Measurements from ENCODE around the gene TAS2R7. TPM values are rescaled to one million over a fixed set of nuclear protein-coding genes. Genes with fewer than 3 reads are reported as not detected.
"Not testable (repeated sequence)": the region's sequence is repeated elsewhere in the genome, so short reads cannot be mapped to it uniquely, and the experiment has no call there.

Gene TAS2R7, protein sequence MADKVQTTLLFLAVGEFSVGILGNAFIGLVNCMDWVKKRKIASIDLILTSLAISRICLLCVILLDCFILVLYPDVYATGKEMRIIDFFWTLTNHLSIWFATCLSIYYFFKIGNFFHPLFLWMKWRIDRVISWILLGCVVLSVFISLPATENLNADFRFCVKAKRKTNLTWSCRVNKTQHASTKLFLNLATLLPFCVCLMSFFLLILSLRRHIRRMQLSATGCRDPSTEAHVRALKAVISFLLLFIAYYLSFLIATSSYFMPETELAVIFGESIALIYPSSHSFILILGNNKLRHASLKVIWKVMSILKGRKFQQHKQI
- total RNA-seq (2014; rRNA removed; shearing (Covaris generic)), result not detected in 2 replicates

DNA sequence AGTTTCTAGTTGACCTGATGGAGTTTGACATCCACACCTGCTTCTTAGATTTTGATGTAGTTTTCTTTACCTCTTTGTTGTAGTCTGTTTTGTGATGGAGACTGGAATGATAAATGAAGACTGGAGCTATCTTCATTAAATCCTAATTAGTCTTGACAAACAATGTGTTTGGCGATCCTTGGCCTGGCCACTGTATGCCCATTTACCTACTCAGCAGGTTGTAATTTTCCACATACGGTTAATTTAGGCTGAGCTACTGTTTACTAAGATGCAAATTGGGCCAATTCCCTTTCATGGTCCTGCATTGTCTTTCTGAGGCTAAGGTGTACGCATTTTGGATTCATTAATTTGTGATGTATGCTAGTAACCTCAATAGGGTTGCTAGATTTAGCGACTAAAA is at the start of gene TAS2R7:
TAS2R7 (minus strand) TSS at position 41 of the 400 bp plus-strand sequence. CDS start 57 bp downstream, outside the sequence.
- DNase-seq (ENCODE audit: low read depth), result no peak

DNA sequence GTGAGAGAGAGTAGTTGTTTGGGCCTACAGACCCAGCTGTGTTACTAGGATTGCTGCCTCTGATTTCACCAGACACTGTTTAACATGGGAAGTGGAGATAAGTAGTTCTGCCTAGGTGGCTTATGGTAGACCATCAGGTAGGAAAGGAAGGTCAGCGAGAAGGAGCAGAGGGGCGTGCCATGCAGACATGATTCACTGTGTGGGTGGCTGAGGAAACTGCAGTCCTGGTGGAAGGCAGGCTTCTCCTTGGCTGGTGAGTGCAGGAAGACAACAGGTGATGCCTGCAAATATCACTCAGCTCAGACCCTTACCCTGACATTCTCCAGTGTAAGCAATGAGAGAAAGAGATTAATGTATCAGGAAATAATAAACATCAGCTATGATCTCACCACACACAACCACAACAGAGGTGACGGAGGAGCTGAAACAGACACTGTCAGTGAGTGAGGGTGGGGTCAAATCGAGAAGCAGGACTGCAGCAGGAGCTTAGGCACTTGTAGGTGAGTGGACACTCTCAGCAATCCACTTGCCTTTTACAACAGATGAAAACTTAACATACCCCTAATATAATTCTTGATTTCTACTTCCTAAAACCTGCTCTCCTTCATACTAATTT is 48.9 kb upstream of the TAS2R7 start:
- no peak for DNase-seq (ENCODE audit: low read depth)

DNA sequence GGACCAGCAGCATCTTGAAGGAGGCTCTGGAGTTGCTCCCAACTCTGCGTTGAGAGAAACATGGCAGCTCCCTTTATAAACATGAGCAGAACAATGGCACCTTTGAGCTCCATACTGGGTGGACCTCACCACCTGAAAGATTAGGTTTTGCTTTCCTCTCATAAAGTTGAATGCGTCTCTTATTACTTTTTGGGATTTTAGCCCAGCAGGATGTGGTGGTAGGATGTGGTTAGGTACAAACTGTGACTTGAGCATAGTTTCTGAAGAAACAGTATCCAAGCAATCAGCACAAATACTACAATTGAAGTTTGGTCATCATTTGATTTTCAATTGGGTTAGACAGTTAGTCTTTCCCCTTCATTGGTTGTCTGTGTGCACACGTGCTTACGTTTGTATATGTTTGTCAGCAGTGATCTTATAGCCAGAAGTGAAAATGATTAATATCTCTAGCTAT is 47.0 kb upstream of the TAS2R7 start, which contains the start of gene PRR4:
PRR4 (minus strand) TSS at position 51 of the 454 bp plus-strand sequence; CDS start at position 13, 38 bp downstream.
- no peak for DNase-seq (ENCODE audit: low read depth)

DNA sequence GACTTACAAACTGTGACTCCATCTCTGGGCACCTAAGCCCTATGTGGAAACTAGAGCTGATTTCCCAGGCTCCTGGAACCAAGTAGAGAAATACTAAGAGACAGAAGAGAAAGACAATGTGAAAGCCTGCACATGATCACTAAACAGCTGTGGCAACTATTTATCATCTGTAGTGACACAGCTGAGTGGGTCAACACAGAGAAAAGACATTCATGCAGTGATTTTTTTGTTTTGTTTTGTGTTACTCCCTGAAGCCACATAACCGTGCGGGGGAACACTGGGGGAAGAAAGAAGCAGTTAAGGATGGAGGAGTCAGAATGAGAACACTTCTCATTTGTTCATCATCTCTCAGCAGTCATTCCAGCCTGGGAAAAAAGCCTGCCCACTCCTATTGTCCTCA is 45.3 kb upstream of the TAS2R7 start:
- no peak for DNase-seq (ENCODE audit: low read depth)

DNA sequence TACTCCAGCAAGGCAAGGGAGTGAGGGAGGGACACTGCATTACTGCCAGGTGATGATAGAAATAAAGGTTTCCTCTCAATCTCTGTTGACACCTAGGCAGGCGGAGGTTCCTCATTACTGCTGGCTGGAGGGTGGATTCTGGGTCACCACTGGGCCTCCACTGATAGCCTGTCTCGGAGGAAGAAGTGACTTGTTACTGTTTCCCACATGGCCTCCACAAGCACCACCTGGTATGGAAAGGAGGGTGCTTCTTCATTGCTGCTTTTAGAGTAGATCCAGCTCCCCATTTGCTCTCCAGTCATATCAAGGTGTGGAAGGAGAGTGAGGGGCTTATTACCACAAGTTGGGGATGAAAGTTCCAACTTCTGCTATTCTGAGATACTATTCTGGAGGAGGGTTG is 40.4 kb upstream of the TAS2R7 start:
- DNase-seq (ENCODE audit: low read depth), result no peak

DNA sequence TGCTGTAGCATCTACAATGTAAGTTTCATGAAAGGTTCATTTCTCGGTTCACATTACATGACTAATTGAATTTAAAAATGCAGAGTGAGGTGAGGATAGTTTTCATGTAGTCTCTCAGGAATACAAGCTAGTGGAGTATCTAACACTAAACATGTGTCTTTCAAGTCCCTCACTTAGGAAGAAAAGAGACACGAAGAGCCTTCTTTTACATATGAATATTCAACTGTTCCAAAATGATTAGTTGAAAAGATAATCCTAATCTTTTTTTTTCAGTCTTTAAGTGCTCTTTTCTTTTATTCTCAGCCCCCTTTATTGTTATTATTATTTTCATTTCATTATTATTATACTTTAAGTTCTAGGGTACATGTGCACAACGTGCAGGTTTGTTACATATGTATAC is 36.0 kb upstream of the TAS2R7 start:
- no peak for DNase-seq (ENCODE audit: low read depth)

DNA sequence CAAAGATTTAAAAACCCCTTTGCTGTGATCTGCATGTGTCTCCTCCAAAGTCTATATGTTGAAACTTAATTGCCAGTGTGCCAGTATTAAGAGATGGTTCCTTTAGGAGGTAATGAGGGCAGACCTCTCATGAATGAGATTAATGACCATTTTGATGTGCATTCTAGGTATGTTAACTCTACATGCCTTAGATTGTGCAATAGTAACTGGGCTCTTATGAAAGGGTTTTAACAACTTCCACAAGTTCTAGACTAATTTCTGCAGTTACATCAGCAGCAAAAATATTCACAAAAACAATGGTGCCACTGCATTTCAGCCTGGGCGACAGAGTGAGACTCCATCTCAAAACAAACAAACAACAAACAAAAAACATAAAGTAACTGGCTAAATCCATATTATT is 27.6 kb upstream of the TAS2R7 start:
- DNase-seq (ENCODE audit: low read depth), result no peak

DNA sequence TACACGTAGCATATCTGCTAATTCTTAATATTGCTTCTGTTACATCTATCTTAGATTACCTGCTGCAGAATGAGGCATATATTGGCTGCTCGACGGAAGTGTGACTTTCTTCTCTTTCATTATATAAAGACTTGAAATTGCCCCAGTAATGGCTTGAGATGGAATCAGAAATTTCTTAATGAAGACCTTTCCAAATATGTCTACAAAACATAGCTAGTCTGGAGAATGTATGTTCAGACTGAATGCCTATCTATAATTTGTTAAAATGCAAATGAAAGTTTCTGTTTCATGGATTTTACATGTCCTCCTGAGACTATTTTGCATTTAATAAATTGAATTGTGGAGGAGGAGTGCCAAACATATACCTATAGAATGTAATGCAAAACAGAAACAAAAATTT is 23.8 kb upstream of the TAS2R7 start, which contains the start of gene TAS2R10:
TAS2R10 (minus strand) TSS at position 101 of the 400 bp plus-strand sequence; CDS start at position 12, 89 bp downstream.
- no peak for DNase-seq (ENCODE audit: low read depth)

DNA sequence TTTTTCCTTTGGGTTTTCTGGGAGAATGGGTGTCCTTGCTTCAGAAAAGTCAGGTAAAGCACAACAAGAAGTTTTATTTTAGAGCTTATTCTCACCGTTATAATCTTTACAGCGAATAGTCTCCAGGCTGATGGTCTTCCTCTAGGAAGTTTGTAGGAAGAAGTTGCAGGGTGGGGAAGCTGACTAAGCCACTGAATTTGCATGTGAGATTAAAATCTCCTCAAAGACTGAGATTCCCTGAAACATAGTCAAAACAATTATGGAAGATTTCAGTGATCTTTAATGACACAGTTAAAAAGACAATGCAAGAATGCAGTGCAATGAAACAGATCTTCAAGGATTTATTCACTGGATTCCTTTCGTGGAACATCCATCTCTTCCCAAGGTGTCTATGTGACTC is 22.5 kb upstream of the TAS2R7 start:
- DNase-seq (ENCODE audit: low read depth), result no peak

DNA sequence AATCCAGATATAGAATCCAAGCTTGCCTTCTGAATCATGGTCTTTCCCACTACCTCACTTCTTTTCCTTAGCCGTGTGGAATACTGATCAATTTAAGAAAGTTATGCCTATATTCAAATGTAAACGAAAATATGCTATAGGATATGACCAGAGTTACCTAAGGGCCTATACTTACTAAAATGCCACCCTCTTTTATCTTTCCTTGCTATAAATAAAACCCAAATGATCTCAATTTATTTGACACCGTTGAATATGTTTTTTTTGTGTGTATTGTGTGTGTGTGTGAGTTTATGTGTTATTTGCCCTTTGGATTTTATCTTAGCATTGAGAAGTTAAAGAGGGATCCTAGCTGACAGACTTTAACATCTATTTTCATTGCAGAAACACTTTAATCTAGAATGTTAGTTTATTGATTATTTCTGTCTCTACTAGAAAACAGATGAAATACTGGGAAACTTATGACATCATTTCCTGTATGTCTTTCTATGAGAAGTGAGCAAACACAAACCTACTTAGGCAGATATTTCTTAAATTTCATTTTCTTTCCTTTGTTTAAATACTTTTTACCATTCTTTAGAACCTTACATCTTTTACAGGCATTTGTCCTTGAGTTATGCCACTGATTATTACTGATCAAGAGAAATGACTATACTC is 9.6 kb upstream of the TAS2R7 start:
- DNase-seq (ENCODE audit: low read depth), result no peak

DNA sequence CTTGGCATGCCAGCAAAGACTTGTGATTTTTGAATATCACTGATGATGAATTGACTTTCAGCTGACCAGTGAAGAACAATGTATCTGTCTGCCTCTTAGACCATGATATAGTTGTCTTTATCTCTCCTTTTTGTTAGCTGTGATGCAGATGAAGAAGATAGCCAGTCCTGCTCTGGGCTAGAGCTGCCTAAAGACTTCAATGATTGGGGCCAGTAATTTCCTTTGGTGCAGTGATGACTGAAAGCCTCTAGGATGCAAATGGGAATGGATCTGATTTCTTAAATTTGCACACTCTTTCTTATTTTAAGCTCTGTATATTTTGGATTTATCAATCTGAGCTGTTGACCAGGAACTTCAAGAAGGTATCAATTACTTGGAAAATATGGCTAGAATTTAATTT is 7.6 kb upstream of the TAS2R7 start, which contains the start of gene TAS2R9:
TAS2R9 (minus strand) TSS at position 101 of the 400 bp plus-strand sequence; CDS start at position 8, 93 bp downstream.
- DNase-seq (ENCODE audit: low read depth), result no peak

DNA sequence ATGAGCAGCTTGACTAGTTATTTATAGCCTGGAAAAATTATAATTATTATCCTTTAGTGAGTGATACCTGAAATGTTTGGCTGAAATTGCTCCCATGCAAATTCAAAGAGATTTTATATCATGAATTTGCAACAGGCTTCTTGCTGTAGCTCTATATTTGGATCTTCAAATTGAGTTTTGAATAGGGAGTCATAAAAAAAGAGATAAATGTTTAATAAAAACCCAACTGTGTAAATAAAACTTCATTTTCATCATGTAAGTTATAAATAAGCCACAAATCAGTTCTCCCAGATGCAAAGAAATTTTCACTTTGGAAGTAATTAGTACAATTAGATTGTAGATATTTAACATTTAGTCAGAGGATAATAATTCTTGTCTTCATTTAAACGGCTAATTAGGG is 4.8 kb upstream of the TAS2R7 start, which contains the start of gene TAS2R8:
TAS2R8 (minus strand) TSS at position 101 of the 400 bp plus-strand sequence. CDS start 306 bp downstream, outside the sequence.
- DNase-seq (ENCODE audit: low read depth), result no peak

DNA sequence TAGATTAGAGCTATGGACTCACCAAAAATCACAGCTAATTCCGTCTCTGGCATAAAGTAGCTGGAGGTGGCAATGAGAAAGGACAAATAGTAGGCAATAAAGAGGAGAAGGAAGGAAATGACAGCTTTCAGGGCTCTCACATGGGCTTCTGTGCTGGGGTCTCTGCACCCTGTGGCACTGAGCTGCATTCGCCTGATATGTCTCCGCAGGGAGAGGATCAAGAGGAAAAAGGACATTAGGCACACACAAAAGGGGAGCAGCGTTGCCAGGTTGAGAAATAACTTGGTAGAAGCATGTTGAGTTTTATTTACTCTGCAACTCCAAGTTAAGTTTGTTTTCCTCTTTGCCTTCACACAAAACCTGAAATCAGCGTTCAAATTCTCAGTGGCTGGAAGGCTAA is 686 bp downstream of the TAS2R7 start:
- DNase-seq (ENCODE audit: low read depth), result no peak

DNA sequence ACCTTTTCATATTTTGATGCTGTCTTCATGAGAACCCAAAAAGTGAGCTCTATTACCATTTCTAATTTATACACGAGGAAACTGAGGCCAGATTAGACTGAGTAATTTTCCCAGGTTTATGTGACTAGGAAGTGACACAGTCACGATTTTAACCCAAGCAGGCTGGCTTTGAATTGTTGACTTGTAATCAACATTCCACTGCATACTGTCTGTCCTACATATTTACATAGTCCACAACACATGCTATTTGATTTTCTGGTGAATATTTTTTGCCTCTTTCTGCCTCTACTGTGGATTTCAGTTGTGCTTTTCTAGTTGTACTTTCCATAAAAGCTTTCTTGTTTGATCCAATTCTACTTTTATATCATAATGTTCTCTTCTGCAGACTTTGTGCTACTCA is 8.2 kb downstream of the TAS2R7 start:
- no peak for DNase-seq (ENCODE audit: low read depth)

DNA sequence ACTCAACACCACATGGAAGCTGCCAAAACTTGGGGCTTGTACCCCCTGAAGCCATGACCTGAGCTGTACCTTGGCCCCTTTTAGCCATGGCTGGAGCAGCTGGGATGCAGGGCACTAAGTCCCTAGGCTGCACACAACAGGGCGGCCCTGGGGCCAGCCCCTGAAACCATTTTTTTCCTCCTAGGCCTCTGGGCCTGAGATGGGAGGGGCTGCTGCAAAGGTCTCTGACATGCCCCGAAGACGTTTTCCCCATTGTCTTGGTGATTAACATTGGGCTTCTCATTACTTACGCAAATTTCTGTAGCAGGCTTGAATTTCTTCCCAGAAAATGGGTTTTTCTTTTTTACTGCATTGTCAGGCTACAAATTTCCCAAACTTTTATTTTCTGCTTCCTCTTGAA is 10.7 kb downstream of the TAS2R7 start:
- DNase-seq (ENCODE audit: low read depth), result not testable (repeated sequence)

DNA sequence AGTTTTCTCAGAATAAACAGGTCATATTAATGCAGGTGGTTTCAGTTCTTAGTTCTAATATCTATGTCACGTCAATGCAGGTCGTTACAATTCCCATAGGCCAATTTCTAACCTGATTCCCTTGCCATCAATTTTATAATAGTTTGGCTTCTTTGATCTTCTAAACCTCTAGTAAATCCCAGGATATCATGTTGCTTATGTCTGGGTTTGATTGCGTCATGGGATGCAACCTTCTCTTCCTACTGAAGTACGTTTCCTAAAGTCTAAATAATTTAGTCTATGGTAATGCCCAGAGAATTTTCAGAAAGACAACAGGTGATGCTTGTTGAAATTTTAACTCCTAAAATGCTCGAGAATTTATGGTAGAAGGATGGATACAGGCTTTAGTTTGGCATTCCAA is 19.2 kb downstream of the TAS2R7 start:
- DNase-seq (ENCODE audit: low read depth), result no peak

DNA sequence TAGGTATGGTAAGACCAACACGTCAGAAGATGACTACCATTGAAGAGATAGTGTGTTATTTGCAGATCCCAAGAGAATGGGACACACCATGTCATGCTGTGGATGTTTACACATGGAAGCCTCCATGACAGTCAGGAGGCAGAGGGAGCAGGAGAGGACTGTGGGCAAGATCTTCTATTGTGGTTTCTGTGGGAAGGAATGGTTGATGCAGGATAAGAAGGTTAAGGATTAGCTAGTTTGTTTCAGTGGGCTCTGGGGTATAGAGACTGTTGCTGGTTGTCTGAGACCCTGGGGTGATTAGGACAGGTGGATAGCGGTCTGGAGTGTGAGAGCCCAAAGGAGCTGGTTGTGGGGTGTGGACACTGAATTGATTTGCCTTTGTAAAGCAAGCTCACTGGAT is 23.3 kb downstream of the TAS2R7 start:
- no peak for DNase-seq (ENCODE audit: low read depth)

DNA sequence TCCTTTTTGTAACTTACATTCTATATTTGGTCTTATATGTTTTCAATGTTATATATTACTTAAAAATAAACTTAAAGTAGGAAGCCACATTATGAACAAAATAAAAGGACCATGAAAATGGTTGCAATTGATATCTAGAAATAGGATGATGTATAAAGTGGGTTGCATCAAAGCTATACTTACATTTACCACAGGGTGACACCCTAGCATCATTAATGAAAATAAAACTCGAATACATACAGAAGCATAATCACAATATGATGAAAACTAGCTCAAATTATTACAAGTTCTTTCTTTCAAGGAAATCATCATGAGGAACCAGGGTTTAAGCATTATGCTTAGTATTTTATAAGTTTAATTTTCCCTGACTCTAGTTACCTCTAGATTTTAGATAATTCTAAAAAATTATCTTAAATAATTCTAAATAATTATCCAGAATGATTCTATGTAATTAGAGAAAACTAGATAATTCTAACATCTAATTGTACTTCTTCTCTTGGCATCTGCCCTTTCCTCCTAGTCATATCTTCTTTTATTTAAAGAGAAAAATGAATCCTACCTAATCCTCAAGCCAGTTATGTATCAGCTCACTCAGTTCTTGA is 31.2 kb downstream of the TAS2R7 start:
- DNase-seq (ENCODE audit: low read depth), result peak; percentile 1

DNA sequence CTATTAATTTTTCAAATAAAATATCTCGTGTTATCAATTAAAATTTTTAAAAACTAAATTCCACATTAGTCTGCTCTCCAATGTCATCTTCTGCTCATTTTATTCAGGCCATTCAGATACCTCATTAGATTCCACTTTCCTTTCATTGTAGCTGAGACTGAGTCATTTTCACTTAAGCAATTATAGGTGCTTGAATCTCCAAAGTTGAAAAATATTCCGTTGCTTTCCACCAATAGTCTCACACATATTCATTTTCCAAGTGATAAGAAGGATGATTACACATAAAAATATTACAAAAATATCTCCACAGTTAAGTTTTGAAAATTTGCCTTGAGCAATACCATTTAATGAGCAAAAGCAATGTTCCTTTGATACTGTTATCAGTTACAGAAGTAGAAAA is 42.8 kb downstream of the TAS2R7 start:
- no peak for DNase-seq (ENCODE audit: low read depth)

DNA sequence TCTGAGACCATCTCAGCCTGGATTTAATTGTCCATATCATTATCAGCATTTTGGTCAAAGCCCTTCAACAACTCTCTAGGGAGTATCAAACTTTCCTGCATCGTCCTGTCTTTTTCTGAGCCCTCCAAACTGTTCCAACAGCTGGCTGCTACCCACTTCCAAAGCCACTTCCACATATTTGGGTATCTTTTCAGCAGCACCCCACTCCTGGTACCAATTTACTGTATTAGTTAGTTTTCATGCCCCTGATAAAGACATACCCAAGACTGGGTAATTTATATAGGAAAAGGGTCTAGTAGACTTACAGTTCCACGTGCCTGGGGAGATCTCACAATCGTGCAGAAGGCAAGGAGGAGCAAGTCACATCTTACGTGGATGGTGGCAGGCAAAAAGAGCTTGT is 46.2 kb downstream of the TAS2R7 start:
- DNase-seq (ENCODE audit: low read depth), result no peak

DNA sequence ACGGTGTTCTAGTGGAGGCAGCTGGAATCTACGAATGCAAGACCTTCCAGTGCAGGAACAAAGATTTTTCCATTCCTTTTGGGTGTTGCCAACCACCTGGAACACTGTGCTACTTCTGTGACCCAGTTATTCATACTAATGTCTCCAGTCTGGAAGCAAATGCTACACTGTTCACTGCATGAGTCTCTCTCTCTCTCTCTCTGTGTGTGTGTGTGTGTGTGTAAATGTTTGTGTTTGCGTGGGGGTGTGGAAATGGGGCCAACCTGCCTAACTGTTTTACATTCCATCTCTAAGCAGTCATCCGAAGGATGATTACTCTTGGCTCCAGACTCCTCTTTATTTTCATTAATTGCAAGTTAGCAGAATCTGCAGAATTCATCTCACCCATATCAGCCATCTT is 49.4 kb downstream of the TAS2R7 start:
- no peak for DNase-seq (ENCODE audit: low read depth)

Data from Daoy (cell line).